ENCODE measurements around the gene GCSAML.
"Not testable (repeated sequence)": the region's sequence is repeated elsewhere in the genome, so short reads cannot be mapped to it uniquely, and the experiment has no call there.

GCSAML gene

GRCh38 chr1:247548769-247549182, at the start of gene GCSAML:
Gene GCSAML, plus strand, starts transcription at chr1:247549134. Its CDS starts 58 bp downstream, at chr1:247549192.
- DNase-seq, result peak; percentile 56

GRCh38 chr1:247500865-247501264, 48.1 kb upstream of the GCSAML start:
- DNase-seq, result no peak

GRCh38 chr1:247506831-247507230, 42.1 kb upstream of the GCSAML start:
- no peak for DNase-seq

- no peak for DNase-seq
These were observed 30.9 kb upstream of the GCSAML start for GRCh38 chr1:247517795-247518612.

- no peak for DNase-seq
These were observed 30.4 kb upstream of the GCSAML start for GRCh38 chr1:247518613-247518891.

- DNase-seq, result not testable (repeated sequence)
These were observed 27.0 kb upstream of the GCSAML start for GRCh38 chr1:247521886-247522285.

GRCh38 chr1:247528812-247529474, 20.0 kb upstream of the GCSAML start:
- DNase-seq, result no peak

- DNase-seq, result no peak
These were observed 19.1 kb upstream of the GCSAML start for GRCh38 chr1:247529771-247530355.

GRCh38 chr1:247530785-247531184, 18.1 kb upstream of the GCSAML start:
- DNase-seq, result no peak

GRCh38 chr1:247531937-247532336, 17.0 kb upstream of the GCSAML start:
- no peak for DNase-seq

GRCh38 chr1:247535402-247535801, 13.5 kb upstream of the GCSAML start:
- no peak for DNase-seq

GRCh38 chr1:247536340-247536739, 12.6 kb upstream of the GCSAML start, which contains the start of gene OR2C3:
Gene OR2C3, minus strand, starts transcription at chr1:247536440. Its CDS starts 3,929 bp downstream, at chr1:247532511.
- no peak for DNase-seq

- DNase-seq, result no peak
These were observed 10.4 kb upstream of the GCSAML start for GRCh38 chr1:247538561-247538960.

- no peak for DNase-seq
These were observed 9.7 kb upstream of the GCSAML start for GRCh38 chr1:247539215-247539614.

- no peak for DNase-seq
These were observed 8.4 kb upstream of the GCSAML start for GRCh38 chr1:247540581-247540980.

GRCh38 chr1:247542811-247543210, 6.1 kb upstream of the GCSAML start:
- no peak for DNase-seq

GRCh38 chr1:247548092-247548491, 842 bp upstream of the GCSAML start:
- peak; percentile 64 for DNase-seq

GRCh38 chr1:247551721-247552120, 2.8 kb downstream of the GCSAML start:
- no peak for DNase-seq

- DNase-seq, result no peak
These were observed 3.3 kb downstream of the GCSAML start for GRCh38 chr1:247552231-247552630.

- no peak for DNase-seq
These were observed 9.2 kb downstream of the GCSAML start for GRCh38 chr1:247557926-247558674.

GRCh38 chr1:247561711-247562110, 12.8 kb downstream of the GCSAML start:
- DNase-seq, result no peak

- no peak for DNase-seq
These were observed 13.3 kb downstream of the GCSAML start for GRCh38 chr1:247562198-247562597.

GRCh38 chr1:247574236-247574635, 25.3 kb downstream of the GCSAML start:
- DNase-seq, result no peak

All from KG1 (cell line).